HS-5 (cell line): Measurements from ENCODE around the gene MAP1LC3B2.

Experiments used
- DNase-seq: peaks from one replicate; pipeline ENCODE4 v3.0.0-alpha.2; 2012; ENCODE audit warnings: low read depth

The MAP1LC3B2 gene

GRCh38 chr12:116559162-116559935, at the start of gene MAP1LC3B2:
Gene MAP1LC3B2 (plus strand): TSS chr12:116559381. CDS start chr12:116575943, 16,562 bp downstream.
- DNase-seq = no peak

GRCh38 chr12:116513944-116514343, 45.2 kb upstream of the MAP1LC3B2 start:
- DNase-seq = no peak

GRCh38 chr12:116515684-116516083, 43.5 kb upstream of the MAP1LC3B2 start:
- DNase-seq = no peak

- DNase-seq = no peak
Measured at GRCh38 chr12:116516657-116517056, 42.5 kb upstream of the MAP1LC3B2 start.

DNA sequence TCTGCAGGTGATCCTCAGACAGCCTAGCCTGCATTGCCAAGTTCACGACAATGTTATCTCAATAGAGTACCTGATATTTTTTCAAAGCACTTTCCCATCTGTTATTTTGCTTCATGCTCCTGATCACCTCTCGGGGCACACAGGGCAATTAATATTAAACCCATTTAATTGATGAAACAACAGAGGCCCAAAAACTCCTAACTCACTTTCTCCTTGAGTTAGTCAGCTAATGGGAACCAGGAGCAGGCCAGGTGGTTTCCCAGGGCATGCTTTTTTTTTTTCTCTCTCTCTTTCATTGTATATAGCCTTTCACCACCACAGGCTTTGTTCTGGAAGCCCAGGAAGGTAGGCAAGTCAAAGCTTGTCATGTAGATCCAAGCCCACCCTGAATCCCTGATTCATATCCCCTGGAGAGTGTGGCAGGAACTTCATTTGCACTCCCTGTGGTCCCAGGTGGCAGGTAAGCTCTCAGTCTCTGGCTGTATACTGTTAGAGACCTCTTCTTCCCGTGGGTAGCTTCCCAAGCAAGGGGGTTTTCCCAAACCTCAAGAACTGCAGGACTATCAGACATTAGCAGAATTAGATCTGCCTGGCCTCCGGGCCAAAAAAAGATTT, 41.6 kb upstream of the MAP1LC3B2 start:
- DNase-seq = no peak

GRCh38 chr12:116520225-116520760, 38.9 kb upstream of the MAP1LC3B2 start:
- DNase-seq = no peak

DNA sequence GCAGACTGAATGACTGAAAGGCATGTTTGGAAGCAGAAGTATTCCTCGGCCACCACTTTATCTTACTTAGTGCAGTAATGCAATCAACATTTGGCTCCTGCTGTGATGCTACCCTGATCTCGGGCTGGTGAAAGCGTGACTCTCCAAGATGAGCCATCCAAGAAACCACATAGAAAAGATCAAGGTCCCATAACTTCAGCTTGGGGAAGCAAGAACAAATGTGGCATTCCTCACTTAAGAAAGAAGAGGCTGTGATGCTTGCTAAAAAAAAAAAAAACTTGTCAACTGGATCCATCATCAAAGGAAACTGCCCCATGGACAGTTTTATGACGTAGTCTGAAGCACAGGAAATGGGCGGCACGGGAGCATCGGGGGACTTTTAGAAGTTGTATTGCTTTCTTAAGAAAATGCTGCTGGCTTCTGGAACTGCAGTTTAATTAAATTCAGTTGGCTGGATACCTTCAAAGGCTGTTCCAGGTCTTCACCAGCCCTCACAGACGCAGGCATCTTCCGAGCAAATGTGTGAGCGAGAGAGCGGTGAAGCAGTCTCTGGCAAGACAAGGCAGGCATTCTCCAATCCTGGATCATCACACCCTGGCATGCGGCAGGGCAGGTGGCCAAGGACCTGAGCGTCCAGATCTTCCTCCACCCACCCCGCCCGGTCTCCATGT, 38.2 kb upstream of the MAP1LC3B2 start:
- DNase-seq = no peak

GRCh38 chr12:116524311-116524710, 34.9 kb upstream of the MAP1LC3B2 start:
- DNase-seq = no peak

GRCh38 chr12:116524964-116525379, 34.2 kb upstream of the MAP1LC3B2 start:
- no peak for DNase-seq

DNA sequence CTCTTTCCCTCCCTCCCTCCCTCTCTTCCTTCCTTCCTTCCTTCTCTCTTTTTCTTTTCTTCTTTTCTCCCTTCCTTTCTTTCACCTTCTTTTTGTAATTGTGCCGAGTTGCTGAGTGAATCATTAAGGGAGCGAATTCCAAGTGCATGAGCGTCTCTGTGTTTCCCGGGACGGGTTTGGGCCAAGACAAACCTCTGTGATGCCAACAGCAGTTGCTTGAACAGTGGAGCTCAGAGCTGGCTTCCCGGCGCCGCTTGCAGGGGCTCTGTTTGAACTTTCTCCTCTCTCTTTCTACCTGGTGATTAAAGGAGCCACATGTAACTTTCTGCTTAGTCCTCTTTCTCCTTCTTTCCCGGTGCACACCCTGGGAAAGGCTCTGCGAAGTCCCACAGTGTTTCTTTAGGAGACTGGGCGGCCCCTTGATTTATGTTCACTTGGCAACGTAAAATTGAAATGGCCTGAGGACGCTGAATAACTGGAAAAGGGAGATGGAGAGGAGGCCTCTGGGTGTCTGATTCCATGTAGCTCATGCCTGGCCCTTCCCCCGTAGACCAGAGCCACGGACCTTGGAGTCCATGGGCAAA, 33.7 kb upstream of the MAP1LC3B2 start:
- DNase-seq = peak; percentile 75

DNA sequence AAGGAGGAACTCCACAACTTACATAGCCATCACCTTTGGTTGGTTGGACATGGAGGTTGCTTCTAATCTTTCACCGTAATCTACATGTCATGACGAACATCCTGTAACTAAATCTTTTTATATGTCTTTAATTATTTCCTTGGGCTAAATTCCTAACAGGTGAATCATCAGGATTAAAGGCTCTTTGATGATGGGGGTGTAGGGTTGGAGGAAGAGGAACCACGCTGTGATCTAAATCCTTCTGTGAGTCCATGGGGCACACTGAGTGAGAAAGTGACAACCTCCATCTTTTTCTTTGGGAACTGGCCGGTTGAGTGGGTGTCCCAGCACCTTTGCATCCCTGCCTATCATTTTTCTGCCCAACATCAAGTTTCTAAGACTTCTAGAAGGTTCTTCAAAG, 31.1 kb upstream of the MAP1LC3B2 start:
- DNase-seq = peak; percentile 94

DNA sequence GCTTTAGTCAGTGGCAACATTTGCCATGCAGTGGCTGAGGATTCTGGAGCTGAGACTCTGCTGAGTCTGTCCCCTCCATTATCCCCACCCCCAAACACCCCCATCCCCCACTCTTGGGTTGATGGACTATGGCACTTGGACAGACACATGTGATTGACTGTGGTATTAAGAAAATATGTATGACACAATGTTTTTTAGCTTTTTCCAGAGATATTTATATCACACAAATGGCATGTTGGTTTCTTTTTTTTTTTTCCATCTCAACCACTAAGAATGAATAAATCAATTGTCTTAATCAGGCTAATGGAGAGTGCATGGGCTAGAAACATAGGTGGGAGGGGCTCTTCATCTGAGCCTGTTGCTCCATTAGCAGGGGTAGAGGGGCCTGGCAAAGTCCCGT, 30.7 kb upstream of the MAP1LC3B2 start:
- no peak for DNase-seq

DNA sequence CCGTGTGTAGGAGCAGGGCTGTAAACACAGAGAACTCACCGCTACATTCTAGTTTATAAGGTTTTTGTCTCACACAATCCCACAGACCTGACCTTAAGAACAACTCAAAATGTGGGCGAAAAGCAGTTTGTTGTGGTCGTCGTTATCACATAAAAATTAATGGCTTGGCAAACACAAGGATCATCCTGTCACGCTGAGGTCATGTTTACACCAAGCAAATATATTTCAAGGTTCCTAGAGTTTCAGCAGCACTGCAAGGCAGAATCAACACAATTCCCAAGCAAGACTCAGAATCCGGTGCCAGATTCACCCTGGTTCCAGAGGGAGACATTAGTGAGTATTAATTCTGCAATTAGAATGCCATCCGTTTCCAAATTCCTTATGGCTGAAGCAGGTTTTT, 30.1 kb upstream of the MAP1LC3B2 start:
- DNase-seq = no peak

DNA sequence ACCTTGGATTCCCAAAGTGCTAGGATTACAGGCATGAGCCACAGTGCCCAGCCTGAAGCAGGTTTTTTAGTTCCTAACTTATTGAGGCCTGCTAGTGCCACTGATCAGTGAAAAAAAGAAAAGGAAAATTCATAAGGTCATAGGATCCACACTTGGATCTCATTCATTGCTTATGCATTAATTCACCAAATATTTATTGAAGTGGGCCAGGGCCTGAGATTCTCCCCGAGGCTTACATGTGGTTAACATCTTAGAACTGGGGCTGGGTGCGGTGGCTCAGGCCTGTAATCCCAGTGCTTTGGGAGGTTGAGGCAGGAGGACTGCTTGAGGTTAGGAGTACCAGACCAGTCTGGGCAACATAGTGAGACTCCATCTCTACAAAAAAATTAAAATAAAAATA, 29.5 kb upstream of the MAP1LC3B2 start:
- DNase-seq = no peak

- DNase-seq = no peak
Measured at GRCh38 chr12:116532428-116532827, 26.8 kb upstream of the MAP1LC3B2 start.

- DNase-seq = no peak
Measured at GRCh38 chr12:116532986-116533342, 26.2 kb upstream of the MAP1LC3B2 start.

DNA sequence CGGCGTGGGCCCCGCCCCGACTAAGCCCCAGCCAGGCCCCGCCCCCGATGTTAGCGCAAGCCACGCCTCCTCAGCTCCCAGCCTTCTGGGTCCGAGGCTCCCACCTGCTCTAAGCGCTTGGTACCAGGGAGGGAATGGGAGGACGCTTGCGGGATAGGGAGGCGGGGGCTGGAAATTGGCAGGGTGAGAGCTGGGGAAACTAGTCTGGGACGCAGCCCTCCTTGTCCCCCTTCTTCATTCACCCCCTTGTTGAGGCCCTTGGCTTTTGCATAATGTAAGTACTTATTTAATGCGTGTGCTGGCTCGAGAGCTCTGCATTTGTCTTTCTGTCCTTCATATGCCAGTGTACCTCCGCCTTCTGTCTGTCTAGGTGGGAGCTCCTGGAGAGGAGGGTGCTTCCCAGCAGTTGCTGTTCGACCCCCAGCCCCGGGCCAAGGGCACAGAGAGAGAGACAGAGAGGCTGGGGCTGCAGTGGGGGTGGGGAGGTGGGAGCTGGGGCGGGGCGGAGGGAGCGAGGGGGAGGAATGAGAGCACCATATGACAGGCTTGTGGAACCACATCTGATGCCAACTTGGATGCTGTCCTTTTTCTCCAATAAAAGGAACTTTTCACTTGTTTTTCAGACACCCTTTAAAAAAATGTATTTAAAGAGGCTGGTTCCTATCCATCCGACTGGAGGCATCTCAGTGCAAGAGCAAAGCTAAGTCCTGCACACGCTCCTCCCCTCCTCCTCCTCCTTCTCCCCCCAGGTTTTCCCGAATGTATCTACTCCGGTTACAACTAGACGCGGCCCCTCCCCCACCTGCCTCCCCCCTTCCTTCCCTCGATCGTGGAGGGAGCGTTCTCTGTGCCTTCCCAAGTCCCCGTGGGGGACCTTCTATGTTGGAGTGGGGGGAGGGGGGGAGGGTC, 25.6 kb upstream of the MAP1LC3B2 start:
- no peak for DNase-seq

DNA sequence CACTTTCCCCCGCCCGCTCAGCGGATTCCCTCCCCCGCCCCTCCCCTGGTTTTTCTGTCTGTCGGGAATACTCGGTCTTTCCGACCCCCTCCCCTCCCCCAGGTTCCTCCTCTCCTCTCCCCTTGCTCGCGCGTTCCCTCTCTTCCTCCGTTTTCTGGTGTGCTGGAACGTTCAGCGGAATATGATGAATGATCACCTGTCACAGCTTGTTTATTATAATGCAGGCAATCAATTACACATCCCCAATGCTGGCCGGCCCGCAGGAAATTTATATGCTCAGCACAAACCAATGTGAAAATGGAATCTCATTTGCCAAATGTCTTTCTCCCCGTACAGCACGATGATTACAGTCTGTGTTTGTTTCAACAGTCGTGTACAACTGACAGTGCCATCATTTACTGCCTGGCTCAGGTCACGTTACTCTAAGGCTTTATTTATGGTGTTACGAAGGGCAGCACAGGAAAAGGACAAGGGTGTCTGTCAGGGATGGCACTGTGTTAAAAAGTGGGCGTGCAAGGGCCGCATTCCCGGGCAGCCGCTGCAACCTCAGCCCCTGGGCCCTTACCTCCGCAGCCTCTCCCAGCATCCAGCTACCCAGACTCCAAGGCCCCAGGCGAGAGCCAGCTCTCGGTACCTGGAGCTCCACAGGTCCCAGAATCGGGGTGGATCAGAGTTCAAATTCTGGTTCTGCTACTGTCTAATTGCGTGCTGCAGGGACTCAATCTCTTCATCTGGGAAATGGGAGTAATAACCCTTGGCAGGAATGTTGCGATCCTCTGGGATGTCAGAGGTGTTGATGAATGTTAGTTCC, 24.7 kb upstream of the MAP1LC3B2 start:
- no peak for DNase-seq

DNA sequence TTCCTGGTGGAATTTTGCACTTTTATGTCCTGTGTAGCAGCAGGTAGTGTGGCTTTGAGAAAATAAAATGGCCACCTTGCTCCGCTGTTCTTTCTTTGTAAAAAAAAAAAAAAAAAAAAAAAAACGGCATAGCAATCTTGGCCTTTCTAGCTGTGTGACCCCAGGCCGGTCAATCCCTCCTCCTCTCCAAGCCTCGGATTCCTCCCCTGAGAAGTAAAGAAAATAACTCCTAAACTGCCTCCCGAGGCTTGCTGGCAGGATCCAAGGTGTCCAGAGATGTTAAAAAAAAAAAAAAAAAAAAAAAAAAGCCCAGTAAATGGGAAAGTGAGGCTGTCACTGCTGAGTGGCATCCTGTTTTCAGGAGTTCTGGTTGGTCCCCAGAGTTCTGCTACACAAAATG, 23.9 kb upstream of the MAP1LC3B2 start:
- no peak for DNase-seq

DNA sequence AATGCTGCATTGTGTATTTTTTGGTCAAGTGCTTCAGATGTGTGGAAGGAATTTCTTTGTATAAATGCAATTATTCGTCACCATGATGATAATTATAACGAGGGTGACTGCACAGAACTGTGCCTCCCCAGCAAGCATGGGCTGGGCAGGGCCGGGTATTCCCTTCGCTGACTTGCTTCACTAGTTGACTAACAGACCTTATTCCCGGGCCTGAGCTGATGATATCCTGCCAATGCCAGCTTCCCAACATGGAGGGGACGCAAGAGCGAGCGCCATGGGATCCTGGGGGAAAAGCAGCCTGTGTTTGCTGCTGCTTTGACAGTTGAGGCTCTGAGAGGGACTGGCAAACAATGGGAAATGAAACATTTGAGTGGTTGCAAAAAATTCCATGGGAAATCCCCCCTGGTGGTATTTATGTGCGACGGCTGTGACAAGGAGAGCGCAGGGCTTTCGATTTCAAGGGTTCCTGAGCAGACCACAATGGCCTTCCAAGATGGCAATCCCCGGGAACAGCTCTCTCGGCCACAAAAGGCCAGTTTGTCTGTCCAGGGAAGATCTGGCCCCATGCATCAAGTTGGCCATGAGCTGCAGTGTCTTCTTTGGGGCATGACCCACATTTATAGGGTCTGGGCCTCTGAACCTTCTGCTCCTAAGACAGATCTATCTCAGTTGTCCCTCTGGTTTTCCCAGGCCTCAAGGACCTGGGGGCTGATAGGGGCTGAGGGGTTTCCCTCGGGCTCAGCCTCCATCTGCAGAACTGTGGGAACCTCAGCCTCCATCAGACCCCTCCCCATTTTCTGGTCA, 21.9 kb upstream of the MAP1LC3B2 start:
- no peak for DNase-seq
